ENCODE data around the gene RASGRP1.

RASGRP1 gene

DNA sequence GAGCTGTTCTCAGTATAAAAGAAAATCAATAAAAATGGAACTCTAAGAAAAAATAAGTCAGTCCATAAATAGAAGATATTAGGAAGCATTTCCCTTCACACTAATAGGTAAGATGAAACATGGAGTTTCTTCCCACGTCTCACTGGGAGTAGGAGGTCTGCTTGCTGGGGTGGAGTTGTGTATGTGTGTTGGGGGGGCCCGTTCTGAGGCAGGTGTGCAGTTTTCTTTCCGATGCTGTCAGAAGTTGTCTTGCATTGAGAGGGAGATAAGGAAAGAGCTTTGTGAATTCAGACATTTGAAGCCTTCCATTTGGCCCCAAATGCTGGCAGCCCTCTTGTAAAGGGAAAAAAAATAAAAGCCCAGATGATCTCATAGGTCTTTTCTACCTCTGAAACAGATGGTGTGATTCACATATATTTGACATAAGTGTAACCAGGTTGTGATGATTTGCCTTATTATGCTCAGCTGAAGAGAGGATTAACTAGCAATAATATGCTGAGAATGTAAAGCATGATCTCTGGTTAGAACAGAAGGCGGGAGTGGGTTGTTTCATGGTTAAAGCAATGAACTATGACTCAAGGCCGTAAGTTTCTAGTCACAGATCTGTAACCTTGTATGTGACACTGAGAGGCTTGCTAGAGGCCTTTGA lies 8.8 kb downstream of the RASGRP1 start:
- peak overlapping the region; percentile 80 to 86 for H3K27ac Mint-ChIP-seq
- ATAC-seq = peak; percentile 77
- peak; percentile 21 to 38 for DNase-seq
- peak overlapping the region; percentile 57 to 75 for H3K4me3 Mint-ChIP-seq
- H3K4me1 Mint-ChIP-seq = peaks cover 97% of the 10 kb centered on the region
- no peaks in the 10 kb centered on the region for H3K27me3 Mint-ChIP-seq
- H3K9me3 Mint-ChIP-seq = no peaks in the 10 kb centered on the region

DNA sequence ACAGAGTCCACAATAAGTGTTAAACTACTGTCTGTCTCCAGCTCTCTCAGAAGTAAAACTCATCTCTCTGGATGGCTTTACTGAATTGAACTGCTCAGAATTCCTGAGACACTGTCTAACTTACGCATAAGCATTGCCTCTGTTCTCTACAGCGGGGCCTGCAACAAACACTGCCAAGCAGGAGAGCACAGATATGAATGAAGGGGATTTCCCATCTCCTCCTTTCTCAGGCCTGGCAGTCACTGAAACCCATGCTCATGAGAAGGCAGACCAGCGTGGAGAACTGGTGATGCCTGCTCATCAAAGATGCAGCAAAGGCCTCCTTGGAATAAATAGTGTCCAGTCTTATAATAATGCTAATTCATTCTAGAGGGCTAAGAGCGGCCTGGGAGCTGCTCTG lies 10.3 kb downstream of the RASGRP1 start:
- Mint-ChIP-seq H3K4me1 (peaks cover 93% of the 10 kb centered on the region), H3K9me3 (no peaks in the 10 kb centered on the region), H3K4me3 (peak overlapping the region; percentile 8 to 57), H3K27me3 (no peaks in the 10 kb centered on the region), H3K27ac (peak overlapping the region in 1 of 2 donors; percentile 54)
- ATAC-seq (peak; percentile 89), DNase-seq (peak; percentile 37 to 55)

DNA sequence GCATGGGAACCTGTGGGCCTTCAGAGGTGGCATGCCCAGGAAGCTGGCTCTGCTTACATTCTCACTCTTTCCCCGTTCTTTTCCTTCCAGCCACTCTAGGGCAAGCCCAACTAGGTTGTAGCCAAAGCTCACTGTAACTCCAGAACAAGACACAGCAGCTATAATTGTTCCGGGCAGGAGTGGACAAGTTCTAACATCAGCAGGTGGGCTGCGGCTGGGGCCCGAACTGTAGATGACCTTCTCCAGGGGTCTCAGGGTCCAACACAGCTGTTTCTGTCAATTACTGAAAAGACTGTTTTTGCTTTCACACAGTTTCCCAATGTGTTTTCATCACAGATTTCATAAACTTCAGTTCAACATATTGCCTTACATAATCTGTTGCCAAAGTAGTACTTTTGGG lies 11.5 kb downstream of the RASGRP1 start:
- H3K4me1 Mint-ChIP-seq = peaks cover 93% of the 10 kb centered on the region
- DNase-seq (no peak), ATAC-seq (no peak)
- peak overlapping the region in 1 of 2 donors; percentile 27 for H3K27ac Mint-ChIP-seq
- no peaks in the 10 kb centered on the region for H3K9me3 Mint-ChIP-seq
- H3K27me3 Mint-ChIP-seq = no peaks in the 10 kb centered on the region
- peak overlapping the region; percentile 27 to 70 for H3K4me3 Mint-ChIP-seq

DNA sequence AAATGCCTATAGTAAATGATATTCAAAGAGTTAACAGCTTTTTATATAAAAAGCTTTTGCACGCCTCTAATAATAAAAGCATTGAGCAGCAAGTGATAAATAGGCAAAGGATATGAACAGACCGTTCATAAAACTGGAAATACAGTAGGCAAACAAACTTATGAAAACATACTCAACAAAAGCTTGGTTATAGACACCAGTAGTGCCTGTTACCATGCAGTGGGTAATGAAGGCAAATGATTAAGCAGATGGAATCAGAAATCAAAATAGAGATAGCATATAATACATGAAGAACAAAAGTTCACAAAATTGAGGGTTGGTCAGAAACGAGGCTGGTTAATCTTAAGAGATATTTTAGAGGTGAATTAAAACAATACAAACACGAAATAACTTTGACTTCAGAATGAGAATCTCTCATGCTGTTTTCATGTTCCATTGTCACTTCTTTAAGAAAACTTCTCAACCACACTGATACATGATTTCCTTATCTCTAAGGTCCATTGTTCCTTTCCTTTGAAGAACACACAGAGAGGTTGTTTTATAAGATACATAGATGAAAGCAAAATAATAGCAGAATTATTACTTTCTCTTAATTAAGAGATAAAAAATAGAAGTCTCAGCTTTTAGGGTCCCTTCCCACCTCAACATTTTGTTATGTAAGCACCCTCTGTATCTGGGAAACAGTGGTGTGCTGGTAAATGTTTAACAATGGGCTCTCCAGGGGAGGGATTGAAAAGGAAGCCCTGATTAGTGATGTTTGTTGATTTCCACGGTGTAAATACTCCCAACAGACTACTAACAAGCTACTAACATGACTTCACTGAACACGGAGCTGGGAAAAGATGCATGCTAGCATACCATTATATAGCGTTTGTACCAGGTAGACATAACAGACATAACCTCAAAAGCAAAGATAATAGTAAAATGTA lies 12.6 kb downstream of the RASGRP1 start:
- Mint-ChIP-seq H3K9me3 (no peaks in the 10 kb centered on the region), H3K27me3 (no peaks in the 10 kb centered on the region), H3K27ac (peak overlapping the region in 1 of 2 donors; percentile 54), H3K4me1 (peaks cover 93% of the 10 kb centered on the region), H3K4me3 (peak overlapping the region; percentile 31 to 48)
- ATAC-seq = no peak
- no peak for DNase-seq

DNA sequence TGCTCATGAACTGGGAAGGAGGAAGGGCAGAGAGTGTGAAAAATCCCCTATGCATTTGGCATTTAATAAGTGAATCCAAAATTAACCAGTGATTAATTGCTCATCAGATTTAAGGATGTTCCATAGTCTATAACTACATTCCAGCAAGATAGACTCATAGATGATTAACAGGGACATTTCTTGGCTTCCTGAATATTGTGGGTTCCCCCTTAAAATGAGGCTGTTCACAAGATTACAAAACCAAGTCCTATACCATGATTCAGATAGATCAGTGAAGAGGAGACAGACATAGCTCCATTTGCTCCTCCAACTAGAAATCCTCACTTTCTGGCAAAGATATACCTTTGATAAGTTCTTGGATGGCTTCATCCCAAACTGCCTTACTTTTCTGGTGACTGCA lies 15.4 kb downstream of the RASGRP1 start:
- Mint-ChIP-seq H3K9me3 (no peaks in the 10 kb centered on the region), H3K27ac (no peak overlapping the region), H3K27me3 (no peaks in the 10 kb centered on the region), H3K4me1 (peaks cover 90% of the 10 kb centered on the region), H3K4me3 (no peak overlapping the region)
- ATAC-seq = no peak
- DNase-seq = no peak

DNA sequence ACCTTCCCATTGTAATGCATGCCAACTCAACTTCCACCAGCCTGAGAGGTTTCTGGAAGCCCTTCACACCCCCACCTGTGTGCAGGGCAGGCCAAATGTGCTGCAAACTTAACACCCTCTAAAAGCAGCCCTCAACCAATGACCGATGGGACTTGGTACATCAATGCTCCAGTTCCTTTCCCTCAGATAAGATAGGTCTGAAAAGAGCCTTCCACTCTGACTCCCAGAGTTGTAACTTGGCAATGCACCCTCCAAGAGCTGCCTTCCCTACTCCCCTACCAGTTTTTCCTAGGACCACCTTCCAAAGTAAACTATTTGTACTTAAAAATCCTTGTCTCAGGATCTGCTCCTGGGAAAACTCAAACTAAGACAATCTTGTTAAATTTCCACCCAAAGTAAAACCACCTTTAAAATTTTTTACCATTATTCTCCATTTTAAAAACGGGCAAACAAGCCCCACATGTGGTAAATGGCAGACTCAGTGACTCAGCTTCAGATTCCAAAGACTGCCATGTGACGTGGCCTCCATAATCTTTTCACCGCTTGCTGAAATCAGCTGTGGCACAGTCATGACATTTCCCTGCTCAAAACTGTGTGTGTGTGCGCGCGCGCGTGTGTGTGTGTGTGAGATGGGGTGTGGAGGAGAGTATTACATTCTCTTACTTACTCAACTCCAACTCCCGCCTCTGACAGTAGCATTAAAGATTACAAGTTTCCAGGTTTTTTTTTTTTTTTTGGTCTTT lies 17.2 kb downstream of the RASGRP1 start:
- Mint-ChIP-seq H3K27me3 (no peaks in the 10 kb centered on the region), H3K4me1 (peaks cover 86% of the 10 kb centered on the region), H3K4me3 (no peak overlapping the region), H3K9me3 (no peaks in the 10 kb centered on the region), H3K27ac (no peak overlapping the region)
- ATAC-seq = no peak
- no peak for DNase-seq

DNA sequence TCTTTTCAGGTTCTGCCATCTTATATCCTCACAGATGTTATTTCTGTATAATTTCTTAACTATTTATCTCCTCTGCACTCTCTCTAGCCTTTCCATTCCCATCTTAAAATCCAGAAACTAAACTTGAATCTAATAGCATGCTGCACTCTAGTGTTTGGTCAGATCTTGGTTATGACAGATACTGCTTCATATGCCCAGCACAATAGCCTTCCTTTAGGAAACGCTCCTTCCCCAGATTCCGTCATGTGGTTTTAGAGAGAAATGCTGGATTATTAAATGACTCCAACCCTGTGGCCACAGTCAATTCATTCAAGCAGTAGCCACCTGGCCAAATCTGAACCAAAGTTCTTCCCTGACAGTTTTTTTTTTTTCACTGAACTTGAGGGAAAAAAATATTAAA lies 19.4 kb downstream of the RASGRP1 start:
- ATAC-seq (no peak), DNase-seq (no peak)
- Mint-ChIP-seq H3K27ac (peak overlapping the region in 1 of 2 donors; percentile 9), H3K27me3 (no peaks in the 10 kb centered on the region), H3K4me1 (peaks cover 92% of the 10 kb centered on the region), H3K9me3 (no peaks in the 10 kb centered on the region), H3K4me3 (no peak overlapping the region)

DNA sequence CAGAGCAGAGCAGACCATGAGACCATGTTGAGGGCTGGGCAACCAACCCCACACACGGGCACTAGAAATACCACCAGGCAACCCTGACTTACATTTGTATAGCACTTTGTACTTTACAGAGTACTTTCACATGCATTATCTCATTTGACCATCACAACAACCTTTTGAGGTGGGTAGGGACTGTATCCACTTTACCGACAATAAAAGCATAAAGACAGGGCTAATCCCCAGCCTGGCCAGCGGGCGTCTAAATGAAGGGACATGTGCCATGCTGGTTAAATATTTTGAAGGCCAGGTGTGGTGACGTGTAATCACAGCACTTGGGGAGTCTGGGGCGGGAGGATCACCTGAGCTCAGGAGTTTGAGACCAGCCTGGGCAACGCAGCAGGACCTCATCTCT lies 23.6 kb downstream of the RASGRP1 start:
- Mint-ChIP-seq H3K4me3 (peak overlapping the region in 1 of 2 donors; percentile 24), H3K9me3 (no peaks in the 10 kb centered on the region), H3K4me1 (peaks cover 89% of the 10 kb centered on the region), H3K27me3 (no peaks in the 10 kb centered on the region), H3K27ac (peak overlapping the region in 1 of 2 donors; percentile 65)
- DNase-seq (no peak), ATAC-seq (no peak)

DNA sequence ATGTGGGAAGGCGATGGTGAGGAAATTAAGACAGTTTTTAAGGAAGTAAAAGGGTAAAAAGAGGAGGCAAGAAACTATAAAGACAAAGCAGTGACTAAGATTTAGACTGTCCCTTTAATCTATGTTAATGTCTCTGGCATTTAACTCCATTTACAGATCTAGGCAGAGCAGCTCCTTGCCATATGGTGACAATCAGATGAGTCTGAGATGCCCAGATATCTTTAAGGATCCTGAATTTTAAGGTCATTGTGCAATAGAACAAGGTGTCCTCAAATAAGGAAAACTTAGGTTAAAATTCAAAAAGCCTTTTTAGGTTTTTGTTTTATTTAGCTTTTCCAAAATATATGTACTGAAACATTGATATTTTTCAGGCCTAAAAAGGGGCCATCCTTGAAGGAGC lies 24.1 kb downstream of the RASGRP1 start:
- Mint-ChIP-seq H3K27ac (no peak overlapping the region), H3K4me3 (no peak overlapping the region), H3K27me3 (no peaks in the 10 kb centered on the region), H3K9me3 (no peaks in the 10 kb centered on the region), H3K4me1 (peaks cover 91% of the 10 kb centered on the region)
- no peak for DNase-seq
- ATAC-seq = no peak

DNA sequence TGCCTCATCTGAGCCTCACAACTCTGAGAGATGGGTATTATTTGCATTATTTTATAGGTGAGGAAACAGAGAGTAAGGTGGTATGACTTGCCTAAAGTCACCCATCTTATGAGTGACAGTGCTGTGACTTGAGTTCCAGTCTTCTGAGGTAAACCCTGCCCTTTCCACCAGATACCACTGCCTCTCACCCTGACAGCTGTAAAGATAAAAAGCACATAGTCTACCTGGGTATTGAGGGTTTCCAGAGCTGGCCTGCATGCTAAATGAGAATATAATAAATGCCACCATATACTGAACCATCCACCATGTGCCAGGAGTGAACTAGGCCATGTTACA lies 25.6 kb downstream of the RASGRP1 start:
- H3K4me1 Mint-ChIP-seq = peaks cover 91% of the 10 kb centered on the region
- no peaks in the 10 kb centered on the region for H3K9me3 Mint-ChIP-seq
- DNase-seq (no peak), ATAC-seq (peak; percentile 78)
- H3K4me3 Mint-ChIP-seq = peak overlapping the region; percentile 25 to 70
- H3K27me3 Mint-ChIP-seq = no peaks in the 10 kb centered on the region
- H3K27ac Mint-ChIP-seq = peak overlapping the region; percentile 42 to 50

DNA sequence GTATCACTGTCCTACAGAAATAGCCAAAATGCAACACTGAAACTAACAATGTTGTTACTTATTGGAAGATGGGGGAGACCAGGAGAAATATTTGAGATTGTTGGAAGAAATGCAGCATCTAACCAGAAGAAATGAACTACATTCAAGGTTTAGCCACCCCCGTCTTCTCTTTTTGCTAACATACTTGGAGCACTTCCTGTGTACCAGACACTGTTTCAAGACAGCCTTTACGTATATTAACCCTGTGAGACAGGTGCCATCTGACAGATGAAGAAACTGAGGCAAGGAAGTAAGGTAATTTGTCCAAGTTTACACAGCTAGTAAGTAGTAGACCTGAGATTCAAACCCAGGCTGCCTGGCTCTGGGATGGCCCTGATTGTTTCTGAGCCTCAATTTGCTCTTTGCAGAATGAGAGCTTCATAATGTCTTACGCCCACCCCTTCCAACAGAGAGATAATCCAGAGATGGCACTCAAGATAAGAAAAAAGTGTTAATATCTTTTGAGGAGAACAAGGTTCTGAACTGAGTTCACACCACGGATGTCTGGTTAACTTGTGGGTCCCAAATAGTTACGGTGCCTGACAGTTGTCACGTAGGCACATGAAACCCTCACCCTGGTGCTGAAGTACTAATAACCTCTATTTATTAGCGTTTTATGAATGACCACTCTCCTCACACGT lies 26.1 kb downstream of the RASGRP1 start:
- Mint-ChIP-seq H3K27ac (peak overlapping the region; percentile 42 to 93), H3K27me3 (no peaks in the 10 kb centered on the region), H3K4me3 (peak overlapping the region; percentile 60 to 70), H3K9me3 (no peaks in the 10 kb centered on the region), H3K4me1 (peaks cover 91% of the 10 kb centered on the region)
- ATAC-seq (peak; percentile 57), DNase-seq (no peak)

DNA sequence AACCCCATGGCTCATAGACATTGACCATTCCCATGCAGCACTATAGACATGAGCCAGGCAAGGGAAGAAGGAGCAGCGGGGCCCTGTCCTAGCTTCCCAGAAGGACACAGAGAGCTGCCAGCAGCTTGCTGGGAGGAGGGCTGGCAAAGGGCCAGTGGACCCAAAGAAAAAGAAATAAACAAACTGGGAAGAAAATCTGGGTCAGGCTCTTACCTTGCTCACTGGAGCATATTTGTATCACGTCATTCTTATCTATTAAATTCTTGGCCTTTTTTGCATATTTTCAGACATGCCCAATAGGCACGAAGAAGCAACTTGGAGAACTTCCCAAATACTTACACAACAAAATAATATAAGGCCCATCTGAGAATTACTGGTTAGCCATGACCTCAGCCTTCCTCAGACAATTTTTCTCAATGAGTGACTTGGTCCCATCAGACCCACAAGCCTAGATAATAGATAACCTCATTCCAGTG lies 28.4 kb downstream of the RASGRP1 start:
- ATAC-seq (no peak), DNase-seq (no peak)
- Mint-ChIP-seq H3K4me3 (no peak overlapping the region), H3K27ac (no peak overlapping the region), H3K4me1 (peaks cover 96% of the 10 kb centered on the region), H3K9me3 (no peaks in the 10 kb centered on the region), H3K27me3 (no peaks in the 10 kb centered on the region)

DNA sequence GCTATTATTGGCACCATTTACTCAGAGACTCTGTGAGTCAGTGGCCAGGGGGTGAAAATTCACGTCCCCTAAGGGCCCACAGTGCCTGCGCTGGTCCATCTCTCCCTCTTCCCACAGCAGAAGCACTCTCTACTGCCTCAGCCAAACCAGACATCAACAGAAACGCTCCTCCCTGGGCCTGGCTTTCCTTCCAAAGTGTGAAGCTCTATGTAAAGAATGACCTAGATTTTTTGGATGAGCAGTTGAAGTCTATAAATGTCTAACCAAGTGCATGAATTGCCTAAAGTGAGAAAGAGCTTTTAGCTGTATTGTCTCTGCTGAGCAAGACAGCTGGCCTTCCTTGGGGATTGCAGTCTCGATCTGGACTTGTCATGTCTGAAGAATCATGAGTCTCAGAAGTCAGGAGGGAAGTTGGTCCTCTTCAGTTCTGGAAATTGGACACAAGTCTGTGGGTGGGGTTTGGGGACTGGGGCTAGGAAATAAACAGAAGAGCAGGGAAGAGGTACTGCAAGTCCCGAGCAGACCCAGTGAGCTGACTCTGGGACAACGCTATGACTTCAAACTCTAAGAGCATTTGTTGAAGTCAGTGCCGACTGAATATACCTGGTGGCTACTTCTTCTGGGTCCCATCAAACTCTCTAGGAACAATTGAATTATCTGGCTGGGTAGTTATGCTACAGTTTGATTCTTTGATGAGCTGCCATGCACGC lies 29.0 kb downstream of the RASGRP1 start:
- no peak for ATAC-seq
- no peak for DNase-seq
- H3K27ac Mint-ChIP-seq = no peak overlapping the region
- H3K4me1 Mint-ChIP-seq = peaks cover 96% of the 10 kb centered on the region
- H3K27me3 Mint-ChIP-seq = no peaks in the 10 kb centered on the region
- H3K9me3 Mint-ChIP-seq = no peaks in the 10 kb centered on the region
- no peak overlapping the region for H3K4me3 Mint-ChIP-seq

DNA sequence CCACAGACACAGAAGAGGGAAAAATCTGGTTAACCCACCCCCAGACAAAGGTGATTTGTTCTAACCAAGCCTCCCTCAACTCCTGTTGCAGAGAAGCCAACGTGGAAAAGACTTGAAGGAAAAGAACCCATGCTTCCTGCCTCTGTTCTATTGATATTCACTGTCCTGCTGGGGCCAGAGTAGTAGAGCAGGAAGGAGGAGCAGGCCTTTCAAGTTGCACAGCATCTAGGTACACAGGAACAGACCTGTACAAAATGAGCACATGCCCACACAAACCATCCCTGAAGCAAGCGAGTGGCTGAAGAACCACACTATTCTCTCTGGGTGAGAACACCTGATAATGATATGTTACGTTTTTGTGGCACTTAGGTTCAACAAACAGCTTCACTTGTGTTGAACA lies 29.9 kb downstream of the RASGRP1 start:
- Mint-ChIP-seq H3K4me3 (no peak overlapping the region), H3K4me1 (peaks cover 97% of the 10 kb centered on the region), H3K9me3 (no peaks in the 10 kb centered on the region), H3K27ac (no peak overlapping the region), H3K27me3 (no peaks in the 10 kb centered on the region)
- ATAC-seq = no peak
- no peak for DNase-seq

DNA sequence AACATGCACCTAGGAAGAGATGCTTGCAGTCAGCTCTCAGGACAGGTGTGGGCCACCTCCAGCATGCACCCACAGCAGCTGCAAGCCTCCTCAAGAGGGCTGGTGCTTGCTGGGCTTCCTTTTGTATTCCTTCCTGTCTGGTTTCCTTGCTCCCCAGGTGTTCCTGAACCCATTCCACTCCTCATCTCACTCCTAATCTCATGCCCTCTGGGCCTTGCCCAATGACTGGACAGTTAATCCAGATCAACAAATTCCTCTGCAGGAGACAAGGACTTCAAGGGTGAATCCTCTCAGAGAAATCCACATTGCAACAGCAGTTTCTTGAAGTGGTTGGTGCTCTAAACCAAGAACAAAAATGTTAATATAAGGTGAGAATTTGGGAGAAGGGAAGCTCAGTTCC lies 30.7 kb downstream of the RASGRP1 start:
- ATAC-seq = no peak
- Mint-ChIP-seq H3K4me1 (peaks cover 98% of the 10 kb centered on the region), H3K9me3 (peaks cover 3 to 4% of the 10 kb centered on the region in 2 donors), H3K27me3 (no peaks in the 10 kb centered on the region), H3K27ac (peak overlapping the region in 1 of 2 donors; percentile 39), H3K4me3 (no peak overlapping the region)
- DNase-seq = no peak
